Heart left ventricle (tissue), 16 donors: ENCODE results near the gene NCOA1. TPM values are rescaled to one million over a fixed set of nuclear protein-coding genes. Genes with fewer than 3 reads are reported as not detected.
"Not testable (repeated sequence)": the region's sequence is repeated elsewhere in the genome, so short reads cannot be mapped to it uniquely, and the experiment has no call there.

Source experiments
- ATAC-seq, 4 donors: fragments of 200-7000 bp; cut with Tn5 transposase; one replicate each; pipeline ENCODE4 v1.9.1; 2020 to 2022; ENCODE audit warnings: moderate library complexity in 4 of 4, mild to moderate bottlenecking in 3 of 4, moderate number of reproducible peaks in 1 of 4
- DNase-seq, 5 donors: peaks; one replicate each; pipeline ENCODE4 v3.0.0-alpha.2; 2020
- H3K27ac ChIP-seq, 12 donors: fragments of 200-600 bp; sonication (generic) in 4 of 12; one replicate each; pipeline versions ENCODE4 v1.5.0 to v1.8.0; 2016 to 2022; ENCODE audit warnings: mild to moderate bottlenecking in 2 of 12
- H3K27me3 ChIP-seq, 9 donors: fragments of 200-600 bp; sonication (generic) in 2 of 9; one replicate each; pipeline versions ENCODE4 v1.5.1 to v1.8.0; 2016 to 2022; ENCODE audit warnings: mild to moderate bottlenecking in 3 of 9
- H3K36me3 ChIP-seq, 9 donors: fragments of 200-600 bp; sonication (generic) in 2 of 9; one replicate each; pipeline versions ENCODE4 v1.5.0 to v1.8.0; 2018 to 2022; ENCODE audit warnings: mild to moderate bottlenecking in 2 of 9
- H3K4me1 ChIP-seq, 12 donors: fragments of 200-600 bp; sonication (generic) in 4 of 12; one replicate each; pipeline versions ENCODE4 v1.5.0 to v1.8.0; 2016 to 2022; ENCODE audit warnings: mild to moderate bottlenecking in 3 of 12
- H3K4me3 ChIP-seq, 12 donors: fragments of 200-600 bp; sonication (generic) in 4 of 12; one replicate each; pipeline versions ENCODE4 v1.5.0 to v1.8.0; 2017 to 2022; ENCODE audit warnings: mild to moderate bottlenecking in 9 of 12, moderate library complexity in 4 of 12
- H3K9me3 ChIP-seq, 12 donors: fragments of 200-600 bp; sonication (generic) in 4 of 12; one replicate each; pipeline versions ENCODE4 v1.5.0 to v1.8.0; 2016 to 2022; ENCODE audit warnings: mild to moderate bottlenecking in 1 of 12
- CTCF ChIP-seq, 12 donors: fragments of 200-600 bp; sonication (generic) in 4 of 12; IDR thresholded peaks; one replicate each; pipeline versions ENCODE4 v1.5.0 to v1.8.0; 2018 to 2022; ENCODE audit warnings: antibody characterized with exemption in 12 of 12, mild to moderate bottlenecking in 5 of 12
- POLR2A ChIP-seq, 2 donors: fragments of 450-650 bp; IDR thresholded peaks; one replicate each; pipeline ENCODE4 v1.6.1; 2017; ENCODE audit warnings: antibody characterized with exemption in 2 of 2, mild to moderate bottlenecking in 2 of 2, moderate library complexity in 2 of 2
- WGBS, 4 donors: extraction: QIAGEN DNeasy Blood & Tissue Kit in 2 of 4; methylation state at CpG; one replicate each; pipeline versions ENCODE4 v1.1.5 to v1.1.7; 2013 to 2018; 5-methylcytosine and 5-hydroxymethylcytosine counted together
- intact Hi-C, 10 donors: fragments of 100-400 bp; cut with DNase I; formaldehyde crosslinking; loops; one replicate each; pipeline versions ENCODE4 v1.11.1 to v1.14.2; 2022
- polyA plus RNA-seq, 2 donors: library from polyadenylated mRNA; stranded (reverse); fragments of 200-250 nt; gene quantifications; one replicate each; pipeline ENCODE4 v1.2.3, GENCODE V29; 2013
- total RNA-seq, 9 donors: library from RNA; depleted of rRNA in 2 of 9; stranded (reverse); fragments of >200 nt in 2 of 9; fragmentation: NEBNext Ultra II Directional in 3 of 9; extraction: Animal tissue kit (Norgen Biotek cat#: 25700) in 3 of 9; gene quantifications; one replicate each; pipeline versions ENCODE4 v1.1.0 to v1.2.4, GENCODE V29; 2016 to 2023
- donor health status: ischemic (EF 13 %, LVEDD 7.1; RV severe dilation, severe dysfunction).
- donor health status: healthy with polysubstance abuse.
- donor health status: DM: no; HTN: yes; CAD: no.
- donor health status: DM: no; HTN: no; CAD: no.
- donor health status: ischemic (EF 25% LVEDD 6.9; RV normal size, moderate dysfunction).
- donor health status: ischemic (EF 25% LVEDD 5.7; RV mildly dilated, moderate dysfunction).
- donor health status: healthy.
- donor health status: DM: yes; HTN: yes; CAD: no.
- donor health status: ischemic (EF 35%, LVEDD 5.7; RV mildly dilated, moderate dysfunction).
- donor health status: nonischemic (EF 11% LVEDD 7.7; RV severe dilation, severe dysfunction).
- donor health status: DM: yes; HTN: yes; CAD: no.
- donor health status: PGD.
- donor health status: ischemic (EF 29% LVEDD 5.4; RV normal size, mild dysfunction).
- donor health status: nonischemic (EF 23%, LVEDD 6.1; RV moderate dilation, normal function).

NCOA1 gene
- total and polyA plus RNA-seq, 11 donors, result 8.5 to 42.3 (median 32.4) TPM

DNA sequence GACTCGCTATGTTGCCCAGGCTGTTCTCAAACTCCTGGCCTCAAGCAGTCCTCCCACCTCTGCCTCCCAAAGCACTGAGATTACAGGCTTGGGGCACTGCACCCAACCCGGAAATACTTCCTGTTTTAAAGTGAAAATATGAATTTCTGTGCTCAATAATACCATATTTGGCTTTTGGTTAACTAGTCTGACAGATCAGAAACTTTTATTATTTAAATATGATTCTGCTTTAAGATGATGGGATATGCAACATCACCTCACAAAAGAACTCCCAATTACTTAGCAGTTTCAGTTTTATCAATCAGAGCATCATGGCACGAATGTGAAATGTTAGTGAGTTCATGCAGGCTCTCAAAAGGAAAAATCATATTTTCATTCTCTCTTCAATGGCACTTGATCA, 181.5 kb downstream of the NCOA1 start:
- TF ChIP-seq CTCF (IDR thresholded peaks at IDR 0.05), result no peak
- TF ChIP-seq POLR2A (IDR thresholded peaks at IDR 0.05), result no peak
- H3K9me3 ChIP-seq, result no peaks in the 10 kb centered on the region

DNA sequence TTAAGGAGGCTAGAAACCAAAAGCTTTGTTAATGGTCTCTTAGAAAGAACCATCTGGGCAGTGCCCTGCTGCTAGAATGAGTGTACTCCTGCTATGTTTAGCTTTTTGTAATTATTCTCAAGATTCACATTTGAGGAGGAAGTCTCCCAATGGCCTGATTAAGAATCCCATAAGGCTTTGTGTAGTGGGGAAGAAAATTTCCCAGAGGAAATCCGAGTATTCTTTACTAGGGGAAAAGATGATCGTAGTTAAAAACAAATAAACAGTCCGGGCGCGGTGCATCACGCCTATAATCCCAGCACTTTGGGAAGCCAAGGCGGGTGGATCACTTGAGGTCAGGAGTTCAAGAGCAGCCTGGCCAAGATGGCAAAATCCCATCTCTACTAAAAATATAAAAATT, 184.3 kb downstream of the NCOA1 start:
- ATAC-seq (peak in 1 of 4 donors; percentile 65), DNase-seq (no peak)
- H3K4me3 ChIP-seq, result no peak overlapping the region
- peak overlapping the region in 3 of 12 donors; percentile 19 to 46 (median 36) for H3K27ac ChIP-seq
- H3K4me1 ChIP-seq, result peaks cover 0 to 14% (median 6%) of the 10 kb centered on the region in 12 donors
- H3K9me3 ChIP-seq, result no peaks in the 10 kb centered on the region
- TF ChIP-seq CTCF (IDR thresholded peaks at IDR 0.05) (no peak), POLR2A (IDR thresholded peaks at IDR 0.05) (no peak)
- intact Hi-C loops, result no loop called here
- 46 to 83% (median 66%) methylated on average over 7 of the region's 7 CpGs for WGBS, 4 donors
- peaks cover 0 to 34% (median 27%) of the 10 kb centered on the region in 9 donors for H3K36me3 ChIP-seq
- no peaks in the 10 kb centered on the region for H3K27me3 ChIP-seq

More for the DNA sequence above, 181.5 kb downstream of the NCOA1 start:
- peaks cover 0 to 37% (median 22%) of the 10 kb centered on the region in 9 donors for H3K36me3 ChIP-seq
- H3K4me1 ChIP-seq, result peaks cover 0 to 18% (median 6%) of the 10 kb centered on the region in 12 donors
- 74 to 85% (median 84%) methylated on average over 3 of the region's 3 CpGs for WGBS, 4 donors
- intact Hi-C loops, result no loop called here
- ATAC-seq (no peak), DNase-seq (no peak)
- no peak overlapping the region for H3K4me3 ChIP-seq
- no peaks in the 10 kb centered on the region for H3K27me3 ChIP-seq
- H3K27ac ChIP-seq, result no peak overlapping the region

DNA sequence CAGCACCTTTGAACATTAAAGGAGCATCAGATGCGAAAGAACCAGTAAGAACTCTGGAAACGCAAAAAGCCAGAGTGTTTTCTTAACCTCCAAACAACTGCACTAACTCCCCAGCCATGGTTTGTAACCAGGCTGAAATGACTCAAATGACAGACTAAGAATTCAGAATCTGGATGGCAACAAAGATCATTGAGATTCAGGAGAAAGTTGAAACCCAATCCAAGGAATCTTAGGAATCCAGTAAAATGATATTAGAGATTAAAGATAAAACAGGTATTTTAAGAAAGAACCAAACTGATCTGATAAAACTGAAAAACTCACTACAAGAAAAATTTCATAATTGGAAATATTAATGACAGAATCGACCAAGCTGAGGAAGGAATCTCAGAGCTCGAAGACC, 185.4 kb downstream of the NCOA1 start:
- no peak overlapping the region for H3K27ac ChIP-seq
- no peaks in the 10 kb centered on the region for H3K9me3 ChIP-seq
- intact Hi-C loops, result no loop called here
- peaks cover 0 to 14% (median 6%) of the 10 kb centered on the region in 12 donors for H3K4me1 ChIP-seq
- H3K27me3 ChIP-seq, result no peaks in the 10 kb centered on the region
- no peak for ATAC-seq
- no peak overlapping the region for H3K4me3 ChIP-seq
- DNase-seq, result no peak
- peaks cover 0 to 36% (median 28%) of the 10 kb centered on the region in 9 donors for H3K36me3 ChIP-seq
- TF ChIP-seq CTCF (IDR thresholded peaks at IDR 0.05), result no peak
- no peak for TF ChIP-seq POLR2A (IDR thresholded peaks at IDR 0.05)
- 96 to 98% (median 97%) methylated on average over 4 of the region's 4 CpGs for WGBS, 4 donors

GRCh38 chr2:24678066-24678465, 187.0 kb downstream of the NCOA1 start:
- ATAC-seq, H3K4me3 ChIP-seq, H3K27ac ChIP-seq, intact Hi-C loops, H3K9me3 ChIP-seq, DNase-seq, H3K27me3 ChIP-seq: not testable (repeated sequence)
- H3K36me3 ChIP-seq, result peaks cover 0 to 35% (median 28%) of the 10 kb centered on the region in 9 donors
- peaks cover 0 to 14% (median 6%) of the 10 kb centered on the region in 12 donors for H3K4me1 ChIP-seq

GRCh38 chr2:24680196-24680595, 189.1 kb downstream of the NCOA1 start:
- TF ChIP-seq CTCF (IDR thresholded peaks at IDR 0.05) (no peak), POLR2A (IDR thresholded peaks at IDR 0.05) (no peak)
- 91 to 95% (median 95%) methylated on average over 5 of the region's 5 CpGs for WGBS, 4 donors
- no peak for DNase-seq
- Histone ChIP-seq H3K27ac (no peak overlapping the region), H3K36me3 (peaks cover 0 to 44% (median 23%) of the 10 kb centered on the region in 9 donors), H3K9me3 (no peaks in the 10 kb centered on the region), H3K27me3 (no peaks in the 10 kb centered on the region), H3K4me1 (peaks cover 0 to 8% (median 0%) of the 10 kb centered on the region in 12 donors), H3K4me3 (no peak overlapping the region)
- ATAC-seq, result no peak
- intact Hi-C loops, result no loop called here
